ENCODE measurements around the gene TIPARP.

TIPARP gene

GRCh38 chr3:156725682-156726081 is 51.3 kb downstream of the TIPARP start:
- H3K4me3 ChIP-seq (ENCODE audit: low read depth, low read length) = no peak overlapping the region
- no peaks in the 10 kb centered on the region for H3K9me3 ChIP-seq
- no peak for DNase-seq
- TF ChIP-seq CTCF (IDR thresholded peaks at IDR 0.05; ENCODE audit: low read depth, low read length) = no peak
- no peaks in the 10 kb centered on the region for H3K36me3 ChIP-seq
- H3K4me1 ChIP-seq = no peaks in the 10 kb centered on the region
- peaks cover 5% of the 10 kb centered on the region; the same call in 1 of the 2 replicates for H3K27me3 ChIP-seq

DNA sequence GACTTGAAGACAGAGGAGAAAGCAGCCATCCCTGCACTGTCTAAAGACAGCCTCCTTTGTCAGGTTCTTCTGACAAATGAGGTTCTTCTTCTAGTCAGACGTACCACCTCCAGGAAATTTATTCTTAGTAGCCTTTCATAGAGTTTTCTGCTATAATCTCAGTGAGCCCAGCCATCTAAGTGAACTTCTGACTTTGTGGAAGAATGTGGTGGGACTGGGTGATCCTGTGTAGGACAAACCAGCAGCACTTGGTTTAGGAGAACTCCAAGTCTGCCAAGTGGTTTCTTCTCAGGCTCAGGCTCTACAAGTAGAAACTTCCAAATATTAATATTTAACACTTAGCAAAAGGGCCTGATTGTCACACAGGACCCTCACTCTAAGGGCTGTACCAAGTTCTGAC is 52.1 kb downstream of the TIPARP start:
- Histone ChIP-seq H3K27me3 (peaks cover 8% of the 10 kb centered on the region; the same call in 1 of the 2 replicates), H3K4me3 (ENCODE audit: low read depth, low read length) (no peak overlapping the region), H3K4me1 (no peaks in the 10 kb centered on the region), H3K9me3 (no peaks in the 10 kb centered on the region), H3K36me3 (no peaks in the 10 kb centered on the region)
- TF ChIP-seq CTCF (IDR thresholded peaks at IDR 0.05; ENCODE audit: low read depth, low read length) = no peak
- no peak for DNase-seq

GRCh38 chr3:156727519-156728205 is 53.3 kb downstream of the TIPARP start:
- TF ChIP-seq CTCF (IDR thresholded peaks at IDR 0.05; ENCODE audit: low read depth, low read length) = no peak
- Histone ChIP-seq H3K4me3 (ENCODE audit: low read depth, low read length) (no peak overlapping the region), H3K36me3 (no peaks in the 10 kb centered on the region), H3K9me3 (no peaks in the 10 kb centered on the region), H3K27me3 (peaks cover 9% of the 10 kb centered on the region; the same call in 1 of the 2 replicates), H3K4me1 (no peaks in the 10 kb centered on the region)
- no peak for DNase-seq

DNA sequence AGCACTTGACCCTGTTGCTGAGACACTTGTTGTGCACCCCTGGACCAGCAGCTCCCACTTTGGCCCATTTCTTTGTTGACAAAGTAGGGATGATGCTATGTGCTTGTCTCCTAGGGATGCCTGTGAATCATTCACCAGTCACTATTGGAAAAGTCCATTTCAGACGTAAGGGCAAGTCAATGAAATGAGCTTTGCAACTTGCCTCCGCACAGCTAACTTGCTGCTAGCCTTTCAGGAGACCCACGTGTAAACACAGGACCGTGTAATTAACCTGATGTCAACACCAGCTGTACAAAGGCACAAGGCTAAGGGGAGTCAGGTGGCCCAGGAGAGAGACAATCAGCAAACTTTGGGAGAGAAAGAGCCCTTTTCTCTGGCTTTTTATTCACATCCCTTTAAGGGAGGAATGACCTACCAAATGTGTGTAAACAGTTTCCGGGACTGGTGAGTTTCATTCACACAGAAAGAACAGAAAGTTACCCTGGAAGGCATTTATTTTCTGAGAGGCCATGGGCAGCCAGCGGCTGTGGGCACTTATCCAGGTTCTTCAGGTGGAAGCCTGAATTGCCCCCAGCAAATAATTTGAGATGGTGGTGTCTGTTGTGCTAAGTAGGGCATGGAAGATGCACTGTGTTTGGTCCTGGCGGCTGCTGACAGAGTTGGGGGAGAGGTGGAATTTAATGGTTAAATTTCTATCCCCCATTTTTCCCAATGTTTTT is 54.0 kb downstream of the TIPARP start:
- Histone ChIP-seq H3K4me3 (ENCODE audit: low read depth, low read length) (no peak overlapping the region), H3K27me3 (peaks cover 9% of the 10 kb centered on the region; the same call in 1 of the 2 replicates), H3K36me3 (no peaks in the 10 kb centered on the region), H3K4me1 (no peaks in the 10 kb centered on the region), H3K9me3 (no peaks in the 10 kb centered on the region)
- no peak for TF ChIP-seq CTCF (IDR thresholded peaks at IDR 0.05; ENCODE audit: low read depth, low read length)
- DNase-seq = no peak

- peaks cover 9% of the 10 kb centered on the region; the same call in 1 of the 2 replicates for H3K27me3 ChIP-seq
- H3K36me3 ChIP-seq = no peaks in the 10 kb centered on the region
- H3K4me3 ChIP-seq (ENCODE audit: low read depth, low read length) = no peak overlapping the region
- no peak for DNase-seq
- H3K9me3 ChIP-seq = no peaks in the 10 kb centered on the region
- H3K4me1 ChIP-seq = no peaks in the 10 kb centered on the region
- TF ChIP-seq CTCF (IDR thresholded peaks at IDR 0.05; ENCODE audit: low read depth, low read length) = no peak
These were observed 55.2 kb downstream of the TIPARP start for GRCh38 chr3:156729460-156730179.

Measured in BE2C (cell line).